Posterior cingulate gyrus (tissue), 11 donors: Measurements from ENCODE around the gene PEPD.
A peak's percentile ranks its signal among the peaks of the same experiment; 100 is the strongest.

ENCODE experiments used
- DNase-seq, 10 donors: peaks; one replicate each; pipeline versions ENCODE4 v3.0.0 to v3.0.0-alpha.2; 2020 to 2021; ENCODE audit warnings: mixed read lengths in 3 of 10
- intact Hi-C: fragments of 100-400 bp; cut with DNase I; formaldehyde crosslinking; loops from one replicate; pipeline ENCODE4 v1.15.1; 2023

Gene PEPD

DNA sequence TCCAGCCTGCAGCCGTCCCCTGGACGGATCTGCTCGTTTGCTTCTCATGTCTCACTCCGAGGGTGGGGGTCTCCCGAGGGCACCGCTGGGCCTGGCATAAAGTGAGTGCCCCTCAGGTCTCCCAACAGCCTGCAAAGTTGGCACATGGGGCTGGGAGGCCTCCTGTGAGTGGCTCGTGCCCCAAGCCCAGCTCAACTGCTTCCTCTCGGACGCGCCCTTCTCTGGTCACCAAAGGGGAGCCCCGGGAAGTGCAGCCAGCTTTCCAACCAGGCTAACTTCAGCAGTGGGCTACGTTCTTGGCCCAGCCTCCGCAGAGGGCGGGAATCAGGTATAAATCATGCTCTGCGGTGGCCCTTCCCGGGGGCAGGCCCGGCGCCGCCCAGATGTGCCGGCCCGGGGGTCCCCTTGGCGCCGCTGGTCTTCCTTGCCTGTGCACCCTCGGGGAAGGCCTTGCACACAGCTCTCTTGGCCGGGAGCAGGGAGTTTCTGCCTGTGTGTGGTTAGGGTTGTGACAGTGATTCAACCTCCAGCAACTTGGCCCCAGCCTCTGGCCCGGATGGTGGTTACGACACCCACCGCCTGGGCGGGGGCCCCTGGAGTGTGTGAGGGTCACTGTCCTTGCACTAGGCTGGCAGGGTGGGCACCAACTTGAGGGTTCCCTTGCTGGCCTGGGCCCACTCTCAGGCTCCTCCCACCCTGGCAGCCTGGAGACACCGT lies 127.4 kb downstream of the PEPD start:
- DNase-seq: peak in 4 of 10 donors; percentile 8 to 79 (median 64)
- intact Hi-C loops: no loop called here

DNA sequence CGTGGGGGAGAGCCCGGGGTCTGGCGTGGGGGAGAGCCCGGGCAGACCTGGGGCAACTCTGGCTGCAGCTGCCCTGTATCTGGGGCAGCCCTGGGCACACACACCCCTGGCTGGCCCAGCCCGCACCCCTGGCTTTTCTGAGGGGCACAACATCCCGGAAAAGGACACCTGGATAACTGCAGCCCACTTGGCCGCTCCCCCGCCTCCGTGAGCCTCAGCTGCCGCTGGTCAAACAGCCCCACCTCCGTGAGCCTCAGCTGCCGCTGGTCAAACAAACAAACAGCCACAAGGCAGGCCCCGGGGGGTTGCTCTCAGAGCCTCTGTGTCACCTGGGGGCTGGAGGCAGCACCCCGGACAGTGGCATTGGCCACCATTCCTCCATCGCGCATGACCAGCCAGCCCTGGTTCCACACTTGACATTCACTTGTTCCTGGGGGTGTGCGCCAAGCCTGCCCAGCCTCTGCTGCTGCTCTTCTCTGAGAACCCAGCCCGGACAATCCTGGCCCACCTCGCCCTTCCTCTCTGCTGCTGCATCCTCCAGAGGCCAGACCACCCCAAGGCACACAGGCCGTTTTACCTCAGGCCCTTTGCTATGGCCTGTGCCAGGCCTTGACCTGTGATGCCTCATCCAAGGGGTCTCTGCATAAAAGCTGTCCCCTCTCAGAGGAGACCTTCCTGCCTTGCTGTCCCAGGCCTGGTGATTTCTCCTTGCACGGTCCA lies 128.1 kb downstream of the PEPD start:
- DNase-seq: peak in 4 of 10 donors; percentile 3 to 78 (median 64)
- intact Hi-C loops: no loop called here

DNA sequence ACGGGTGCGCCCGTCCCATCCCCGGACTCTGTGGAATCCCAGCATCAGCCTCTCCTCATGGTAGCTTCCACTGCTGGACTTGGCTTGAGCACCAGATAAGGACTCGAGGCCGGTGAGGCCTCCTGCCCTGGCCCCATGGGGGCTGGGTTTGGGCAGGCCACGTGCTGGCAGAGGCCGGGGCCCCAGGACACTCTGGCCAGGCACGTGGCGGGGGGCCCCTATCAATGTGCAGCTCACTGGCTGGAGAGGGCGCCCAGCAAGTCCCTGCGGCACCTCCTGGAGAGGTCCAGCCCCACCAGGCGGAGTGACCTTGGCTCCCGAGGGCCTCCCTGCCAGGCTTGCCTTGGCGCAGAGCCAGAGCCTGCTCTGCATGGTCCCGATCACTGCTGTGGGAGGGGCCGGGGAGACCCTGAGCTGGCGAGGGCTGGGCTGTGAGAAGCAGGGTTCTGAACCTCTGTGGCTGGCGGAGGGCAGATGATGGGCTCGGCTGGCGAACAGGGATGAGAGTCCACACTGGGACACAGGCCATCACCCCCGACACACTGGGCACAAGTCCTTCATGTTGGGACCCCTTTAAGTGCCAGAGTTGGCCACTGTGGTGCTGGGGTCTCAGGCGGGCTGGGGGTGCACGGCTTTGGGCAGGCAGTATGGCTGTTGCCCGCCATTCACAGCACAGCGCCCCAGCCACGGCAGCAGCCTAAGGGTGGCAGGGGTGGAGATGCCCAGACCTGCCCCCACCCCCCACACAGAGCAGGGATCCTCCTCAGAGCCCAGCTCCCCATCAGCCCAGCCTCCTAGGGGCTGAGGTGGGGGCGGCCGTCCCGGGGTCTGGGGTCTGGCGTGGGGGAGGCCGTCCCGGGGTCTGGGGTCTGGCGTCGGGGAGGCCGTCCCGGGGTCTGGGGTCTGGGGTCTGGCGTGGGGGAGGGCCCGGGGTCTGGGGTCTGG lies 129.0 kb downstream of the PEPD start:
- peak in 6 of 10 donors; percentile 7 to 87 (median 39) for DNase-seq
- intact Hi-C loops: no loop called here

DNA sequence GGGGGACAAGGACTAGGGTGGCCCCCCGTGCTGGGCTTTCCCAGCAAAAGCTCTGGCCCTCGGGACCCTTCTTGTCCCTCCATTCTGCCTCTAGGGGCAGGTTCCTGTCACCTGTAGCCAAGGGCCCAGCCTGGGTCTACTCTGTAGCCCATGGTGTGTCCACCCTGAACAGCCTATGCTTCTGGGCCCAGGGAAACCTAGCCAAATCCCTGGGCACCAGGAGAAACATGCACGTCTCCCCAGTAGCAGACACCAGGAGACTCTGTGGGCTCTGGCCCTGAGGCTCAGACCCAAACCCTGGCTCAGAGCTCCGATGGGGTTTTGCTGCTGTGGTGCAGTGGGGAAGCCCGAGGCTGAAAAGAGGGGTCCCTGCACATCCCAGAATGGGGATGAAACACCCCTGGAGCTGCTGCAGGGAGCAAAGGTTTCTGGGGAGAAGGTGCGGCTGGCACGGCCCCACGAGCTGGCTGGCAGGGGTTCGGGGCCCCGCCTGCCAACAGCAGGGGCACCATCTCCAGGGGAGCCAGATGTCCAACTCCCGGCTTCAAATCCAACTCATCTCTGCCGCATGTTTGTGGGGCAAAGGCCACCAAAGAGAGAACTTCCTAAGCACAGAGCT lies 129.9 kb downstream of the PEPD start:
- peak in 5 of 10 donors; percentile 3 to 70 (median 8) for DNase-seq
- intact Hi-C loops: no loop called here

DNA sequence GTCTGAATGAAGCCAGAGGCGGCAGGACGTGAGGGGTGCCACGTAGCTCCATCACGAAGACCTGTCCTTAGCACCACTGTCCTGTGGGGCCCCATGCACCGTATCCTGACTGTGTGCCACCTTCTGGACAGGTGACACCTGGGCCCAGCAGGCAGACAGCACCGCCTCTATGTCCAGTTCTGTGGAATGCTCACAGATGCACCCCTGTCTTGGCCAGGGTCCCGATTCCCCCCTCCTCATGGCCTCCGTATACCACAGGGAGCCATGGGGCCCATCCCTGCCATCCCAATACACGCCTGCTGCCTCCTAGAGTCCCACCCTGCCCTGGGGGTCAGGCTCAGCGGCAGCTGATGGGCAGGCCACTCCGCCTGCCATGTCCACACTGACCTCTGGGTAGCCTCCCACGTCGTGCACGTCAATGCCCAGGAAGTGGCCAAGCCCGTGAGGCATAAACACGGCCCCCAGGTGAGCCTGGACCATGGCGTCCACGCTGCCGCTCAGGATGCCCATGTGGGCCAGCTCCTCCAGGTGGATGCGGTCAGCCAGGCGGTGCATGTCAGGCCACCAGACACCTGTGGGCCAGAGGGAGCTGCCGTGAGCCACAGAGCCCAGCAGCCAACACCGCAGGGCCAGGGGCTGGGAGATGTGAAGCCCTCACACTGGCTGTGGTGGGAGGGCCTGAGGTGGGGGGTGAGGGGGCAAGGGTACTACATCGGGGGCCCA lies 130.5 kb downstream of the PEPD start:
- intact Hi-C loops: no loop called here
- peak in 7 of 10 donors; percentile 6 to 80 (median 26) for DNase-seq

DNA sequence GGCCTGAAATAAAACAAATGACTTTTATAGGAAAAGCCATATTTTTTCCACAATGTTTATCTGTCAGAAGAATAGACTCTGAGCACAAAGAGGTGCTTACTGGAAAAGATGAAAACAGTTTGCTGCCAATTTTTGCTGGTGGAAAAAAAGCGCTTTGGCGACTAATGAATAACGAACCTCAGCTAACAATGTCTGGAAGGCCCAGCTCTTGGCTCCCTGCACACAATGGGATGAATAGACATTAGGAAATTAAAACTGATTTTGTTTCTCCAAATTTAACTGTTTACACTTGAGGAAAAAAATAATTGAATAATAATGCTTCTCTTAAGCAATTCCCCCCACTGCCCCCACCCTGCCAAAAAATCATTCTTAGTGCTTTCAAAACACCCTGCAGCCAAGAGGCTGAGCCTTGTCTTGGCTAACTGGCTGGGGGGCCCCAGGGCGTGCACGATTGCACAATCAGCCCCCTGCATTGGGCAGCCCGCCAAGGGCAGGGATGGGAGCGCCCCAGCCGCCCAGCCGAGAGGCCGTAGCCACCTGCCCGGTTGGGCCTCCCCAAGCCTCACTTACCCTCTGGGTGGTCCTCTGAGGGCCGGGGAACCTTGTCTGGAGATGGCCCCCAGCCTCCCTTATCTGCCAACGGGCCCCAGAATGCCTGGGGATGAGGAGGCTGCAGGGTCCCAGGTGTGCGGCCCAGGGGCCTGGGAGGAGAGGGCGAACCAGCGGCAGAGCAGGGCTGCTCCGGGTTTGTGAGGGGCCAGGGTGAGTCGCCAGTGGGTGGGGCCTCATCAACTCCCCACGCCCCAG lies 131.3 kb downstream of the PEPD start:
- intact Hi-C loops: no loop called here
- peak in 8 of 10 donors; percentile 6 to 90 (median 24) for DNase-seq

DNA sequence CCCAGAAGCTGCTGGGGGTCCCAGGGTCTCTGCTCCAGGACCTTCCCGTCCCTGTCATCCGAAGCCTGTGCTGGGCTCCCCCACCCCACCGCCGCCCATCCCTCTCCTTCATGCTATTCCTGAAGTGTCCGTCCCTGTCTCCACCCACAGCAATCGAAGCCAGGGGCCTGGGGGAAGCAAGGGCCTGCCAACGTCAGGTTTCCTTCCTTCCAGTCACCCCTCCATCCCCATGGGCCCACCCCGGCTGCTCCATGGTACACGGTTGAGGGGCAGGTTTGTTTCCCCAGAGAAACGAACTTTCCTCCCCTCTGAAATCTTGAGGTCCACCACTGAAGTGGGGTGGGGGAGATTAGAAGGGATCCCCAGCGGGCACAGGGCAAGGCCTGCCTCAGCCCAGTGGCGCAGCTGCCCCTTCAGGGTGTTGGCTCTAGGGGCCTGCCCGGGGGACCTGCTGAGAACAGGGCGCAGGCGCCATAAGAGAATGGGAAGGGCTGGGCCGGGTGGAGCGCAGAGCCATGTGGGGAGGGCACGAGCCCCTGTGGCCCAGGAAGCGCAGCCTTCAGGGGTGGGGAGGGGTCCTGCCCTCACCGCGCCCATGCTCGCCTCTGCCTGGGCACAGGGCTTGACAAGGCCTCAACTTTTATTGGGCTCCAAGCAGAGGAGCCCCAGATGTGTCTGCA lies 132.0 kb downstream of the PEPD start:
- intact Hi-C loops: no loop called here
- peak in 8 of 10 donors; percentile 7 to 82 (median 20) for DNase-seq

DNA sequence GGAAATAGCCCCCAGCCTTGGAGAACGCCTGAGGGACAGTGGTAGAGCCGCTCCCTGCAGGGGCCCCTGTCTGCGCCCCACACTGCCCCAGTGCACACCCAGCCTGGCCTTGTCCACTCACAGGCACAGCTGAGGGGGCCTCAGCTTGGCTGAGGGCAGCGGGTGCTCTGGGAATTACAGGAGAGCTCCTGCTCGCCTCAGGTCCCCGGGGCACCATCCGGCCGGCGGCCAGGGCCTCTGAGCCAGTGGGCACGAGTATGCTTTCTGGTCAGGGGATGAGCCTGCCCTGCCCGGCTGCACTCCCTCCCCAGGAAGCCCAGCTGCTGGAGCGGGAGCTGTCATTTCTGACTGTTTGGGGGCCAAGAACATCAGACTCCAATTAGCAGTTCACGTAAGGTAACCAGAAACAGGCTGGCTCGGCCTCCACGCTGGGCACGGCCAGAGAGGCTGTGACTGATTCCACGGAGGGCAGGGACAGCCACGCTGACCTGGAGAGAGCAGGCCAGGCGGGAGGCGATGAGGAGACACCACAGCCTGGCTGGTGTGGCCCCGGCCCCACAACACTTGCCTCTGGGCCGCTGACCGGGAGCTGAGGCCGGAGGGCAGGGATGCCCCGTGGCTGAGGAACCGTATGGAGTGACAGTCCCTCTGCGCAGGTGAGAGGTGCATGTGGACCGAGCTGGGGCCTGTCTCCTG lies 132.7 kb downstream of the PEPD start:
- peak in 5 of 10 donors; percentile 8 to 88 (median 73) for DNase-seq
- intact Hi-C loops: no loop called here

DNA sequence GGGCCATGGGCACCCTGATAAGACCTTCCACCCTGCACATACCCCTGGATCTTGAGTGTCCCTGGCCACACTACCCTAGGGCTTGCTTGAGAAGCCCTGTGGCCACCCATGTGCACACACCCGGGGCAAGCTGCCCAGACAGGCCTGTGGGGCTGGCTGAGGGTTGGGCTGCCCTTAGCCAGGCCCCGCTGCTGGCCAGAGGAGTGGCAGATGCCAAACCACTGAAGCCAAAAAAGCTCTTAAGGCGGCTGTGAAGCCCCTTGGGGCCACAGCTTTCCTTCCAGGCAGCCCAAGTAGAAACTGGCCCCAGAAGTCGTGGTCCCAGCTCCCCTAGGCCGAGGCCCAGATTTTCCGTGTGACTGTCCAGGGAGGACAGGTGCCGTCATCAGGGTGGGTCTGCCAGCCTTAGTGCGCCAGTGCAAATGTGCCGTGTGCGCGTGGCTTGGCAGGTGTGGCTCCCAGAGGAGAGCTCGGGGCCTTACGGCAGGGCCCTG lies 133.3 kb downstream of the PEPD start:
- peak in 5 of 10 donors; percentile 15 to 87 (median 68) for DNase-seq
- intact Hi-C loops: no loop called here

DNA sequence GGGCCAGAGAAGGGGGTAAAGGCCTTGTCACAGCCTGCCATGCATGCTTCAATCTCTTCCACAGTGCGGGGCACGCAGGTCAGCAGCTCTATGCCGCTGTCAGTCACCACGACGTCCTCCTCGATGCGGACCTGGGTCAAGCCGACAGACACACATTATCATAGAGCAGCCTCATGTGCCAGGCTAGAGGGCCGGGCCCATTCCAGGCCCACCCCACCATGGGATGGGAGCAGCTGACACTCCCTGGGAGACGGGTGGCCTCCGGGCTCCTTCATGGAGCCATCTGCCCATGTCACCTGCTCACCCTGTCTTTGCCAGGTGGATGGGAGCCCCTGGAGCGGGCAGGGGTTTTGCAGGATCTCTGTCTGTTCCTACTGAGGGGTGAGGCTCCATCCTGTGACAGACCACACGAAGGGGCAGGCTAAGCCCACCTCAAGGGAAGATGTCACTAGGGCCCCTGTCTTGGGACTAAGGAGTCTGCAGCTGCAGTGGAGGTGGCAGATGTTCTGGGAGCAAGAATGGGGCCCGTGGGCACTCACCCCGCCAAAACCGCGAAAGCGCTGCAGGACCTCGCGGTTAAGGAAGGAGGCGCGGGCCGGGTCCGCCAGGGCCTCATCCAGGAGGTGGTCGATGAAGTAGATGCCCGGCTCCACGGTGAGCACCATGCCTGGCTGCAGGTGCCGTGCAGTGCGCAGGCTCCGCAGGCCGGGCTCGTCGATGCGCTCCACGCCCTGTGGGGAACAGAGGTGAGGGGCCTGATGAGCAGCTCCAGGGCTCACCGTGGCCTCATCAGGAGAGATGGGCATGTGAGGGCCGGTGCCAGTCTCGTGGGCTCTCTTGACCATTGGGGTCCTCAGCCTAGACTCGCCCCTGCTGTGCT lies 134.0 kb downstream of the PEPD start:
- DNase-seq: peak in 4 of 10 donors; percentile 26 to 86 (median 74)

DNA sequence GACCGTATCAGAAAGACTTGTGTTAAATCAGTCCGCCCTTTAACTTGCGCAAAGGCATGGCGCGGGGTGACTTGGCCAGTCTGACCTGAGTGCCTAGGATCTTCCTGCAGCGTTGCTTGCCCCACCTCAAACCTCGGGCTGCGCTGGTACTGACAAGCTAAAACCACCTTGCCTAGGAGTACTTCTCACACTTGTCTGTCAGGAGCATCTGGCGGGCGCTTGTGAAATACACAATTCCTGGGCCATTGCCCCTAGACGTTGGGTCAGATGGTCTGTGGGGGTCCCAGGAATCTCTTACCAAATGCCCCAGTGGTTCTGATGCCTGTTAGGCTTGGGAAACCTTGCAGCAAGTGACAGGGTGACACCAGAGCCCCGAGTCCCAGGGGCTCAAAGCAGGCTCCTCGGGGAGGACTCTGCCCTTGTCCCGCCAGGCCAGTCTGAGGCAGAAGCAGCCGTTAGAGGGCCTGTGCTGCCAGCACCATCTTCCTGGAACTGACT lies 135.2 kb downstream of the PEPD start:
- peak in 4 of 10 donors; percentile 26 to 86 (median 60) for DNase-seq
- intact Hi-C loops: no loop called here

More for the DNA sequence above, 134.0 kb downstream of the PEPD start:
- intact Hi-C loops: no loop called here

DNA sequence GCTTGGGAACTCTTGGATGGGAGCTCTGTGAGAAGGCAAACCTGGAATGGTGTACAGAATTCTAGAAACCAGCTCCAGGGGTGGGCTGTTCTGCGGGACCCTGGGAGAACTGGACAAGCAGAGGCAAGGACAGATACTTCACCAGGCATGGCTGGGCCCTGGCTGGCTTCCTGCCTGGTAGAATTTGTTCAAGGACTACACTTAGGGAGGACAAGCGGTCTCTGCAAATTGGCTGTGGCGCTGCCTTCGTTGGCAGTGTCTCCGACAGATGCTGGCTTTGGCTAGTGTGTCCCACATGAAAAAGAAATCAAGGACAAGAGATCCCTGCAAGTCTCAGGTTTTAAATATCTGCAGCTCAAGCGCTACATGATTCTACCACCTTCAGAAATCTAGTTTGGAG lies 135.6 kb downstream of the PEPD start:
- intact Hi-C loops: no loop called here
- peak in 8 of 10 donors; percentile 58 to 95 (median 80) for DNase-seq

DNA sequence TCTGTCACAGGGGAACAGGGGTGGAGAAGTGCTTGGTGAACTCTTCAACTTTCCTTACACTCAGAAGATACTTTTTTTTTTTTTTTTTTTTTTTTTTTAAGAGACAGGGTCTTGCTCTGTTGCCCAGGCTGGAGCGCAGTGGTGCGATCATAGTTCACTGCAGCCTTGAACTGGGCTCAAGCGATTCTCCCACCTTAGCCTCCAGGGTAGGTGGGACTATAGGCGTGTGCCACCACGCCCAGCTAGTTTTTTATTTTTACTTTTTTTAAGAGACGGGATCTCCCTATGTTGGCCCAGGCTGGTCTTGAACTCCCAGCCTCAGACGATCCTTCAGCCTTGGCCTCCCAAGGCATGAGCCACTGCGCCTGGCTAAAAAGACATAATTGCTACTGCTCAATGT lies 136.6 kb downstream of the PEPD start:
- peak in 1 of 10 donors; percentile 32 for DNase-seq

DNA sequence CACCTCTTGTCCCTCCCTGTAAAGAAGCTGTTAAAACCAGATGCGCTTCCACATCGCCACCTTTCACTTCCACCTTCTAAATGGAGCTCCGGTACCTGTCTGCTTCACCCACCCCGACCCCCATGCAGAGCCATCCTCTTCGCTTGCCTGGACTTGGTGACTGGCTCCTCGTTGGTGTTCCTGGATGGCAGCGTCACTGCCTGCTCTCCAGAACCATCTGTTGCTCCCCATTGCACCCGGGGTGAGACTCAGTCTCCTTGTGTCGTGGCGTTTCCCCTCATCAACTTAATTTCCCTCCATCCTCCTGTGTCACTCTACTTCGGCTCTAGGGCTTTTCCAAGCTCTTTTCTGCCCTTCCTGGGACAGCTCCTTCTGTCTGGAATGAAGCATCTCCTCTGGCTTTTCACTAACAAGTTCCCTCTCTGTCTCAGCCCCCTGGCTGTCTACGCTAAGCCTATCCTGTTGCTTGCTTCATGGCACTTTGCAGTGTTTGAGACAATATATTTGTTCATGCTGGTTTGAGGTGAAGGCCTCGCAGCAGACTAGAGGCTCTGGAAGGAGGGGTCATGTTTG lies 137.8 kb downstream of the PEPD start:
- DNase-seq: peak in 1 of 10 donors; percentile 49
- intact Hi-C loops: no loop called here

More for the DNA sequence above, 136.6 kb downstream of the PEPD start:
- intact Hi-C loops: no loop called here

DNA sequence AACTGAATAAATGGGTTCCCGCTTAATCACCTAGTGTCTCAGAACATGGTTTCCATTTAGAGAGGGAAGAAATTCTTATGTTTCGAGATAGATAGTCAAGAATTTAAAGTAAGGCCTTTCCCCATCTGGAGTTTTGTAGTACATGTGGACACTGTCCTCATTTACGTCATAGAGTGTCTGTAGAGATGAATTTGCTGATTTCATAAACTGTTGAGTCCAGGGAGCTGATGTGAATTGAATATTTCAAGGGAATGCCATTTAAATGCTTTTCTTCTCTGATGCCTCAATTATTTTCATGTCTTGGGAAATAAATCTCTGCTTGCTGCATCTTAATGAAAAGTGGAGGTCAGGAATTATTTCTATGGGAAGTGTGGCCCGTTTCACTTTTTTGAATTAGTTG lies 138.6 kb downstream of the PEPD start:
- DNase-seq: no peak
- intact Hi-C loops: no loop called here

DNA sequence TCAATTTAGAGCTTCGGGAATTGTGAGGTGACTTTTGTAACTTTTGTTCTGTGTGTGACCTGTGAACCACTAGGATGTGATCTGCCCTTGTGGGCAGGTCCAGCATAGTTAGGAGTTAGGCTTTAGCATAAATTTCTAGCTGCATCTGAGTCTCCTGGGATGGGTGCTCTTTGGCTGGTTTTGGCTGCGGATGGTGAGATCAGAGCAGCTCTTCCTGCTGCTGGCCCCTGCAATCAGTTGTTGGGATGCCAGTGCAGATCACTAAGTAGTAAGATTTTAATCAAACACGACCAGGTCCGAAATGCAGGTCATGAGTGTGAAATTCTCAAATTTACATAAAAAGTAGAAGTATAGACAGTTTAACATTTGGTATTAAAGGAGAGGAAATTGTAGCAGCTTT lies 139.6 kb downstream of the PEPD start:
- DNase-seq: no peak
- intact Hi-C loops: no loop called here
